CD4-positive, alpha-beta T cell treated with Interferon alpha-2 for 1 hour (primary cell): Measurements from ENCODE around the gene DNASE1L3.
A peak's percentile ranks its signal among the peaks of the same experiment; 100 is the strongest.

Experiments used
- DNase-seq, 2 donors: peaks; one replicate each; pipeline ENCODE4 v3.0.0-alpha.2; 2020 to 2022

Gene DNASE1L3

GRCh38 chr3:58176827-58177489 lies 33.8 kb downstream of the DNASE1L3 start:
- DNase-seq, result no peak

- no peak for DNase-seq
Measured at GRCh38 chr3:58176185-58176530, 34.6 kb downstream of the DNASE1L3 start.

GRCh38 chr3:58175437-58176184 lies 35.2 kb downstream of the DNASE1L3 start:
- DNase-seq, result no peak

GRCh38 chr3:58175187-58175436 lies 35.7 kb downstream of the DNASE1L3 start:
- DNase-seq, result no peak

GRCh38 chr3:58173669-58174398 lies 36.9 kb downstream of the DNASE1L3 start:
- DNase-seq, result peak; percentile 28 to 33

- no peak for DNase-seq
Measured at GRCh38 chr3:58173029-58173668, 37.6 kb downstream of the DNASE1L3 start.

- DNase-seq, result no peak
Measured at GRCh38 chr3:58171126-58171525, 39.6 kb downstream of the DNASE1L3 start.

- no peak for DNase-seq
Measured at GRCh38 chr3:58170376-58170775, 40.4 kb downstream of the DNASE1L3 start.

- no peak for DNase-seq
Measured at GRCh38 chr3:58169371-58169770, 41.4 kb downstream of the DNASE1L3 start.

- no peak for DNase-seq
Measured at GRCh38 chr3:58168498-58168897, 42.3 kb downstream of the DNASE1L3 start.

- DNase-seq, result peak; percentile 36 to 46
Measured at GRCh38 chr3:58167431-58168351, 43.1 kb downstream of the DNASE1L3 start.

- no peak for DNase-seq
Measured at GRCh38 chr3:58164906-58165821, 45.6 kb downstream of the DNASE1L3 start.

GRCh38 chr3:58164199-58164879 lies 46.4 kb downstream of the DNASE1L3 start:
- no peak for DNase-seq

- no peak for DNase-seq
Measured at GRCh38 chr3:58163234-58163633, 47.5 kb downstream of the DNASE1L3 start.

GRCh38 chr3:58161435-58162398 lies 49.1 kb downstream of the DNASE1L3 start:
- no peak for DNase-seq

GRCh38 chr3:58160399-58160798 lies 50.4 kb downstream of the DNASE1L3 start:
- DNase-seq, result no peak

- DNase-seq, result no peak
Measured at GRCh38 chr3:58158442-58159153, 52.2 kb downstream of the DNASE1L3 start.

GRCh38 chr3:58157700-58158099 lies 53.1 kb downstream of the DNASE1L3 start:
- DNase-seq, result no peak

- no peak for DNase-seq
Measured at GRCh38 chr3:58155838-58156237, 54.9 kb downstream of the DNASE1L3 start.
